ENCODE measurements around the gene HPSE2. TPM values are rescaled to one million over a fixed set of nuclear protein-coding genes. Genes with fewer than 3 reads are reported as not detected.

HPSE2 gene
- total RNA-seq, 1 donor from 2014 or later = 3.4 TPM

Small RNA genes lying within 50 kb of the gene (microRNA-seq; reads per million reads assigned to microRNA genes)
- gene MIR4685 (ENCODE audit: borderline microRNAs expressed) (0.99 reads per million), gene MIR6507 (ENCODE audit: borderline microRNAs expressed) (not detected)

Other genes with a start within 250 kb of the HPSE2 start
- gene CNNM1, start 93.5 kb upstream of the HPSE2 start, total RNA-seq = 0.69 TPM
- 25.0 TPM for gene GOT1, start 194.8 kb upstream of the HPSE2 start, total RNA-seq